Stimulated activated naive CD8-positive, alpha-beta T cell treated with anti-CD3 and anti-CD28 coated beads, Interleukin-15, amount 100 ng/mL, for 72 hours (primary cell): ENCODE results near the gene DST.
"Not testable (repeated sequence)": the region's sequence is repeated elsewhere in the genome, so short reads cannot be mapped to it uniquely, and the experiment has no call there.

Experiments used
- ATAC-seq: fragments of 150-1000 bp; cut with Tn5 transposase; 2 replicates; pipeline ENCODE4 v1.10.0; 2021; ENCODE audit warnings: mild to moderate bottlenecking, moderate library complexity
- DNase-seq, 2 donors: peaks; one replicate each; pipeline ENCODE4 v3.0.0; 2021 to 2022
- H3K27ac Mint-ChIP-seq, 2 donors: one replicate each; pipeline ENCODE4 v1.8.0; 2022; ENCODE audit warnings: mild to moderate bottlenecking in 2 of 2, mixed read lengths in 2 of 2, moderate library complexity in 2 of 2
- H3K27me3 Mint-ChIP-seq: one replicate; pipeline ENCODE4 v1.8.0; 2022; ENCODE audit warnings: mixed read lengths
- H3K4me1 Mint-ChIP-seq: one replicate; pipeline ENCODE4 v1.8.0; 2022; ENCODE audit warnings: mild to moderate bottlenecking, mixed read lengths
- H3K4me3 Mint-ChIP-seq, 2 donors: one replicate each; pipeline ENCODE4 v1.8.0; 2022; ENCODE audit warnings: mild to moderate bottlenecking in 2 of 2, mixed read lengths in 2 of 2, moderate library complexity in 1 of 2
- H3K9me3 Mint-ChIP-seq, 2 donors: one replicate each; pipeline ENCODE4 v1.8.0; 2022; ENCODE audit warnings: mixed read lengths in 2 of 2

Gene DST

GRCh38 chr6:56573624-56574023 is 69.1 kb downstream of the DST start:
- Mint-ChIP-seq H3K9me3 (no peaks in the 10 kb centered on the region), H3K27ac (no peak overlapping the region), H3K4me3 (no peak overlapping the region), H3K4me1 (no peaks in the 10 kb centered on the region), H3K27me3 (no peaks in the 10 kb centered on the region)
- DNase-seq (no peak), ATAC-seq (no peak)

- no peak for ATAC-seq
- Mint-ChIP-seq H3K27me3 (no peaks in the 10 kb centered on the region), H3K4me3 (no peak overlapping the region), H3K9me3 (no peaks in the 10 kb centered on the region), H3K27ac (no peak overlapping the region), H3K4me1 (no peaks in the 10 kb centered on the region)
- DNase-seq = no peak
These were observed 69.8 kb downstream of the DST start for GRCh38 chr6:56572788-56573471.

- no peaks in the 10 kb centered on the region for H3K4me1 Mint-ChIP-seq
- no peak overlapping the region for H3K27ac Mint-ChIP-seq
- no peaks in the 10 kb centered on the region for H3K27me3 Mint-ChIP-seq
- H3K4me3 Mint-ChIP-seq = no peak overlapping the region
- H3K9me3 Mint-ChIP-seq = no peaks in the 10 kb centered on the region
- ATAC-seq (no peak), DNase-seq (no peak)
These were observed 71.1 kb downstream of the DST start for GRCh38 chr6:56571605-56572004.

- no peak for DNase-seq
- H3K9me3 Mint-ChIP-seq = no peaks in the 10 kb centered on the region
- no peaks in the 10 kb centered on the region for H3K4me1 Mint-ChIP-seq
- H3K4me3 Mint-ChIP-seq = no peak overlapping the region
- no peak overlapping the region for H3K27ac Mint-ChIP-seq
- no peaks in the 10 kb centered on the region for H3K27me3 Mint-ChIP-seq
- peak; percentile 65 for ATAC-seq
These were observed 72.0 kb downstream of the DST start for GRCh38 chr6:56570413-56571359.

- Mint-ChIP-seq H3K27ac (no peak overlapping the region), H3K27me3 (no peaks in the 10 kb centered on the region), H3K4me3 (no peak overlapping the region), H3K4me1 (no peaks in the 10 kb centered on the region), H3K9me3 (peaks cover 0 to 5% of the 10 kb centered on the region in 2 donors)
- ATAC-seq (no peak), DNase-seq (no peak)
These were observed 75.2 kb downstream of the DST start for GRCh38 chr6:56567501-56567900.

GRCh38 chr6:56562730-56563129 is 80.0 kb downstream of the DST start:
- DNase-seq, H3K27ac Mint-ChIP-seq, ATAC-seq, H3K27me3 Mint-ChIP-seq, H3K9me3 Mint-ChIP-seq, H3K4me1 Mint-ChIP-seq, H3K4me3 Mint-ChIP-seq: not testable (repeated sequence)

GRCh38 chr6:56556751-56557540 is 85.7 kb downstream of the DST start:
- H3K4me3 Mint-ChIP-seq = no peak overlapping the region
- H3K9me3 Mint-ChIP-seq = no peaks in the 10 kb centered on the region
- H3K4me1 Mint-ChIP-seq = no peaks in the 10 kb centered on the region
- ATAC-seq = no peak
- no peak for DNase-seq
- H3K27me3 Mint-ChIP-seq = no peaks in the 10 kb centered on the region
- no peak overlapping the region for H3K27ac Mint-ChIP-seq

- Mint-ChIP-seq H3K4me3 (no peak overlapping the region), H3K9me3 (no peaks in the 10 kb centered on the region), H3K27ac (no peak overlapping the region), H3K4me1 (no peaks in the 10 kb centered on the region), H3K27me3 (no peaks in the 10 kb centered on the region)
- ATAC-seq (no peak), DNase-seq (no peak)
These were observed 87.2 kb downstream of the DST start for GRCh38 chr6:56555438-56555872.

GRCh38 chr6:56552187-56553130 is 90.2 kb downstream of the DST start:
- DNase-seq = no peak
- H3K4me3 Mint-ChIP-seq = no peak overlapping the region
- no peak overlapping the region for H3K27ac Mint-ChIP-seq
- no peaks in the 10 kb centered on the region for H3K27me3 Mint-ChIP-seq
- H3K9me3 Mint-ChIP-seq = no peaks in the 10 kb centered on the region
- ATAC-seq = no peak
- H3K4me1 Mint-ChIP-seq = no peaks in the 10 kb centered on the region

- ATAC-seq = no peak
- Mint-ChIP-seq H3K4me1 (no peaks in the 10 kb centered on the region), H3K27ac (no peak overlapping the region), H3K4me3 (no peak overlapping the region), H3K9me3 (no peaks in the 10 kb centered on the region), H3K27me3 (no peaks in the 10 kb centered on the region)
- DNase-seq = no peak
These were observed 91.1 kb downstream of the DST start for GRCh38 chr6:56551409-56552120.

- H3K9me3 Mint-ChIP-seq = no peaks in the 10 kb centered on the region
- ATAC-seq (no peak), DNase-seq (no peak)
- no peaks in the 10 kb centered on the region for H3K27me3 Mint-ChIP-seq
- no peak overlapping the region for H3K27ac Mint-ChIP-seq
- no peak overlapping the region for H3K4me3 Mint-ChIP-seq
- no peaks in the 10 kb centered on the region for H3K4me1 Mint-ChIP-seq
These were observed 92.4 kb downstream of the DST start for GRCh38 chr6:56550301-56550700.

- no peaks in the 10 kb centered on the region for H3K9me3 Mint-ChIP-seq
- H3K4me3 Mint-ChIP-seq = no peak overlapping the region
- H3K27me3 Mint-ChIP-seq = no peaks in the 10 kb centered on the region
- ATAC-seq (no peak), DNase-seq (no peak)
- no peak overlapping the region for H3K27ac Mint-ChIP-seq
- H3K4me1 Mint-ChIP-seq = no peaks in the 10 kb centered on the region
These were observed 93.7 kb downstream of the DST start for GRCh38 chr6:56549014-56549413.

- Mint-ChIP-seq H3K4me1 (no peaks in the 10 kb centered on the region), H3K27me3 (no peaks in the 10 kb centered on the region), H3K4me3 (no peak overlapping the region), H3K9me3 (no peaks in the 10 kb centered on the region), H3K27ac (no peak overlapping the region)
- DNase-seq = no peak
- no peak for ATAC-seq
These were observed 95.0 kb downstream of the DST start for GRCh38 chr6:56547687-56548086.
